SKM-1 (cell line): ENCODE measurements around the gene ST8SIA5.

Source experiments
- DNase-seq: peaks from one replicate; lab custom pipeline; 2025; ENCODE audit not compliant: unreplicated experiment; lab: John Stamatoyannopoulos, UW

Gene ST8SIA5

DNA sequence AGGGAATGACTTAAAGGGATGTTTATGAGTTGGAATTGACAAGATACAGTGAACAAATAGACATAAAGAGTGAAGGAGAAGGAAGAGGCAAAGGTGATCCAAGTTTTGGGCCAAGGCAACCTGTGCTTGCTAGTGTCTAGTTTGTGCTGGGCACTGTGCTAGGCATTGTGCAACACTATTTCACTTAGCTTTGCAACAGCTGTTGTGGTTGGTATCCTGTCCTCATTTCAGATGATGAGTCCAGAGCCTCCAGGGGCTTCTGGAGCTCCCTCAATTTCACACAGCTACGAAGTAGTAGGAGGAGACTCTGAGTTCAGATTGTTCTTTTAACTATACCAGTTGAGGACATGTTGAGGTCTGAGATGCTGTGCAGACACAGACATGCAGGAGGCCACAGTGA lies 81.7 kb downstream of the ST8SIA5 start:
- peak; percentile 9 for DNase-seq

DNA sequence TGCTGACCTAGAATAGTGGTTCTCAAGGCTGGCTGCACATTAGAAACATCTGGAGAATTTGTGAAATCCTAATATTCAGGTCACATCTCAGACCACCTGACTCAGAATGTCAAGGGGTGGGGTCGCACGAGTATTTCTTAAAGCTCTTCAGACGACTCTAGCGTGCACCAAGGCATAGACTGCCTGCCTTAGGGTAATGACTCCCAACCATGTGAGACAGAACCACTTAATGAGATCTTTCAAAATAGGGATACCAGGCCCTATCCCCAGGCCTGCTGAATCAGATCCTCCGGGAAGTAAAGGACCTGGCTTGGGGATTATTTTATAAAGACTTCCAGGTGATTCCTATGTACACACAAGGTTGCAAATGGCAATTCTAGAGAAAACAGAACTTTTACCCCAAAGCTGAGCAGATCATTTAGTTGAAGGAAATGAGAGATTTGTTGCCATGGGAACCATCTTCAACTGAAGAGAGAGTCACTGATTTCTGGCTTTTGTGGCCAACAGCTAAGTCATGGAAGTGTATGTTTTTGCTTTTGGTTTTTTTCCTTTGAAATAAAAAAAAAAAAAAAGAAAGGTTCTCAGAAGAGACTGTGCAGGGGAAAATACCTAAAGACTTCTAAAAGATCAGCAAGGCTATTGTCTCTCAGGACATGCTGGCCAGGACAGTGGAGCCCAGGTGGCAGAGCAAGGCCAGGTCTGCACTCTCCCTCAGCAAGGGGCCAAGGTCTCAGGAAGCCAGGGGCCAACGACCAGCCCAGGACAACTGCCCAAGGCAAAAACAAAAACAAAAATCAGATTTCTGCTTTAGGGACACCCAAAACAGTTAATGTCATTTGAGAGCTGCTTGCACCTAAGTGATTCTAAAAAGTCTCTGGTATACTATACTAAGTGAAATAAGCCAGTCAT lies 84.5 kb downstream of the ST8SIA5 start:
- no peak for DNase-seq

DNA sequence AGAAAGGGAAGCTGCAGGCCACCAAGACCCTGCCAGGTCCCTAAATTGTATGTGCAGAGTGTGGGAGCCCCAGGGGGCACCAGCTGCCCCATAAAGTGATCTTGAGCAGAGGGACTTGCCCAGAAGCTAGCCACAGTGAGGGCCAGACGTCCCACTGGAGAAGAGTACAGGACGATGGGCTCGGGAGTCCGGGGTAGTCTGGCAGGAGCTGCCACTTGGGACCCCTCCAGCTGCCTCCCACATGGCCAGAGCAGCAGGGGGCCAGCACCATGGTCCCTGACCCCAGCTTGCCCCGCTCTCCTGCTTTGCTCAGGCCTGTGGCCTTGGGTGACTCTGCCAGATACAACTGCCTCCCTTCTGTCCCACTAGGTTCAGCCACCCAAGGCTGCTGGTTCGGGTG lies 88.2 kb downstream of the ST8SIA5 start:
- DNase-seq: no peak

DNA sequence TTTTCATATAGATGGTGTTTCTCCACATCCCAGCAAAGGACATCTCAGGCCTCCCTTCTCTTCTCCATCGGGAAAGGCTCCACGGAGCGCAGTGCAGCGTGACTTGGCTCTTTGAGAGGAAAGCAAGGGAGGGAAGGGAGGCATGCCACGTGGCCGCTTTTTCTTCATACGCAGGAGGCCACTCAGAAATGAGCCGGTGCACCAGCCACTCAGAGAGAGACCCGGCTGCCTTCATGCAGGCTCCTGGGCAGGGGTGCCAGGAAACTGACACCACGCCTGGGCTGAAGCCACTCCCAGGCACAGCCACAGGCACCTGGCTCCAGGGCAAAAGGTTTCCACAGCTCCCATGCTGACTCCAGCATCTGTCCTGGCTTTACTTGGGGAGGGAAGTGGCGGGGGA lies 88.7 kb downstream of the ST8SIA5 start:
- DNase-seq: no peak

DNA sequence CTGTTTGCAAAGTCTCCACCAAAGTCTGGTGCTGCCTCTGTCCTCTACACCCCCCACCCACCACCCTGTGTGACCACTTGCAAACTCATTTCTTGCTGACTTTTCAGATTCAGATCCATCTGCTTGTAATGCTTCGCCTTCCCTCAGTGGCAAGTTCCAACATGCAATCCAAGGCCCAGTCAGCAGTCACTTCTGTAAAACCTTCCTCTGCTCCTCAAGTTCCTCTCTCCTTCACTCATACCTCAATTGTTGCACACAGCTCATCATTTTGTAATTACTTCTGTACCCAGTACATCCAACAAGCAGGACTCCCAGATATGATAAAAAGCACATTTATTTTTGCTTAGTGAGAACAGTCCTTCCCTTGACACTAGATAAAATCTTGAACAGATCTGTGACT lies 93.3 kb downstream of the ST8SIA5 start:
- DNase-seq: peak; percentile 25

DNA sequence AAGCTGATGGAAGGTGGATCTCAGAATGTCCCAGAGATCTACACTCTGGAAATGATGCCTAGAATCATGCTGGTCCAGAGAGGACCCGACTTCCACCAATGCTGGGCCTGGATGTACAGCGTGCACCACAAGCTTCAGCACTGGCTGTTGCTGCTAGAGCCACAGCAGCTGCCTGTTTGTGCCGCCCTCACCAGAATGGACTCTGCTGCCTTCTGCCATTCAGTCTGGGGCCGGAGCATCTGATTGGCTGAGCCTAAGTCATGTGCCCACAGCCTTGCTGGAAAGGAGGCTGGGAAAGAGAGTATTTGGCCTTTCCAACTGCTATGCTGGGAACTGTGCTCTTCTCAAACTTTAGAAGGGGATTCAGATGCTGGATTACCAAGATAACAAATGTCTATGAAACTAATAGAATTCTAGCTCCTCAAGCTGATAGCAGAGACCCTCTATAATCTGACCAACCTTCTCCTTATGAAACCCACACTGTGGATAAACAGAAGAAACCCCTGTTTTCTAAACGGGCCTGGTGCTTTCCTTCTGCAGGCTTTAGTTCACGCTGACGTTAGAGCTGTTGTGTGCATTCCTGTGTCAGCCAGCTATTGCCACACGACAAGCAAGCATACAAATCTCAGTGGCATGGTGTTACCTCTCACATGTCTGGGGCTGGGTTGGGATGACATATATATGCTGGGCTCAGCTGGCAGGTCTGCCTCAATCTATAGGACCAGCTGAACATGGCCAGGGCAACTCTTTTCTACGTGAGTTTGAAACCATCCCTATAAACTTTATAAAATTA lies 95.7 kb downstream of the ST8SIA5 start:
- no peak for DNase-seq

DNA sequence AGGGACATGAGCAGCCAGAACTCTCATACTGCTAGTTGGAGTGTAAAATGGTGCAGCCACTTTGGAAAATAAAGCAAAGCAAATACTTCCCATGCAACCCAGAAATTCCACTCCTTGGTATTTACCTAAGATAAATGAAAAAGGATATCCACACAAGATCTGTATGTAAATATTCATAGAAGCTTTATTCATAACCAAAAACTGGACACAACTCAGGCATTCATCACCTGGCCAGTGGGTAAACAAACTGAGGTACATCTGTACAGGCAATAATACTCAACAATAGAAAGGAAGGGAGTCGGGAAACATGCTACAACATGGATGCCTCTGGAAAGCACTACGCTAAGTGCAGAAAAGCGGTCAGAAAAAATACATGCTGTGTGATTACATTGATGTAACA lies 97.4 kb downstream of the ST8SIA5 start:
- DNase-seq: no peak

DNA sequence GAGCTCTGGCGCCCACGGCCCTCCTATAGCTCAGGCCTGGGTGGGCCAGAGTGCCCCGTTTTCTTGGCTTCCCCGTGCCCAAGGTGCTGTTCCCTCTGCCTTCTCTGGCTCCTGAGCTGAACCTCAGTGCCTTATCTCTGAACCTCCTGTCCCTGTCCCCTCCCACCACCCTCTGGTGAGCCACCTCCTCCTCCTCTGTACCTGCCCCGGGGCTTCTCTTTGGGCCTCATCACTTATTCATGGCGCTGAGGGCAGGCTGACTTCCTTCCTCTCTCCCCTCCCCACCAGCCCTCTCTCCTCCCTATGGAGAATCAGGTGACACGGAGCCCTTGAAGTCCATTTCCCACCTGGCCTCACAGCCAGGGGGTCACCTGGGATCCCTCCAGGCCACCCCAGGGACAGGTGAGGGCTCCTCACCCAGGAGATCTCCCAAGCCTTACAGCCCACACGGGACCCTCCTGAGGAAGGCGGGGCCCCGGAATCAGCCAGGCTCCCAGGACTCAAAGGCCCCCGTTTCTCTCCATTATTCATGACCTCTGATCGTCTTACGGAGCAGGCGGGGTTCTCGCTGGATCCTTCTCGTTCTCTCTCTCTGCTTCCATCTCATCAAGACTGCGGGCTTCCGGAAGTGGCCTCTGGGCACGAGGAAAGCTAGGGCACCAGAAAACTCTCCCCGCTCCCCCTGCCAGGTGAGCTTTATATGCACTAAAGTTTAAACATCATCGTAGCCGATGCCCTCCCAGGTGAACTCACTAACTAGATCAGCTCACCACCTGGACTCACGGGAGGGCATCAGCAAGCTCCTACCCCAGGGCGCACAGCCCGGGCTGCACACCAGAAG lies 99.5 kb downstream of the ST8SIA5 start, which contains the start of gene LOXHD1:
Gene LOXHD1, minus strand, starts transcription at position 106 of the 841 bp plus-strand sequence. CDS start 187 bp downstream, outside the sequence.
- no peak for DNase-seq

DNA sequence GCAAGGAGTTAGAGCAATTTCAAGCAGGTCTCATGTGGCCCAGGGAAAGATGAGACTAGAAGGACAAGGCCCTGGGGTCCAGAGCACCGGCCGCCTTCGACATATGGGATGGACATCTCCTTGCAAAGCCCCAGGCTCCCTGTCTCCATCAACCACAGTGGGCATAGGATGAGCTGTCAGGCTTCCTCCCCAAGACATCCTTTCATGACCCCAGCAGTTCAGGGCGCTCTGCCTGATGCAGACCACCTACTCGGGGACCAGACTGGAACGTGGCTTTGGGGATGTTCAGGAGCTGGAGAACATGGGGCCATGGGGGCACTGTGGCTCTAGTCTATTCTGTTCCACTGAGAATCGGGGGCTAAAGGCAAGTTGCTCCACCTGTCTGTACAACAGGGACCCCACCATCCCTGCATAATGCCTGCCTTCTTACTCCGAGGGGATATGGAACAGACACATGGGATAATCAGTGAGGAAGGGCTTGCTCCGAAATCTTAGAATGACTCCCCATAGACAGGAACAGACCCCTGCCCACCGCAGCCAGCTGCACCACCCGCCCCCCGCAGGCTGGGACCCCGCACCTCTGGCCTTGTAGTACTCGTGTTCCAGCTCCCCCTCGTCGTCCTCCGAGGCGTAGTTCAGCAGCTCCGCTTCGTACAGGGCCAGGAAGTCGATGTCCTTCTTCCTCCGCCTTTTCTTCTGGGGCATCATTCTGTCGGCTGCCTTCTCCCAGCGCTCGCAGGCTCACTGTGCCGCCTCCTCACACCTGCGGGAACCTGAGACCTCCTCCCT lies 100.3 kb downstream of the ST8SIA5 start:
- no peak for DNase-seq

DNA sequence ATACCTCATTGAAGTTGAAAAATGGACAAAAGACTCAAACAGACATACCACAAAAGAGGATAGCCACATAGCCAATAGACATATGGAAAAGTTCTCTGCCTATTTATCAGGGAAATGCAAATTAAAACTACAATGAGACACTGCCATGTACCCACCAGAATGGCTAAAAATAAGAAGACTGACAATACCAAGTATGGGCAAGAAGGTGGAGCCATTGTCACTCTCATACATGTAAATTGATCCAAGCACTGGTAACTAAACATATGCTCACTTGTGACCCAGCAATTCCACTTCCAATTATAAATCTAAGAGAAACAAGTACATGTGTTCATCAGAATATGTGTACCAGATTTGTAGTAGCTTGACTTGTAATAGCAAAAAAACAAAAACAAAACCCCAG lies 104.5 kb downstream of the ST8SIA5 start:
- no peak for DNase-seq

DNA sequence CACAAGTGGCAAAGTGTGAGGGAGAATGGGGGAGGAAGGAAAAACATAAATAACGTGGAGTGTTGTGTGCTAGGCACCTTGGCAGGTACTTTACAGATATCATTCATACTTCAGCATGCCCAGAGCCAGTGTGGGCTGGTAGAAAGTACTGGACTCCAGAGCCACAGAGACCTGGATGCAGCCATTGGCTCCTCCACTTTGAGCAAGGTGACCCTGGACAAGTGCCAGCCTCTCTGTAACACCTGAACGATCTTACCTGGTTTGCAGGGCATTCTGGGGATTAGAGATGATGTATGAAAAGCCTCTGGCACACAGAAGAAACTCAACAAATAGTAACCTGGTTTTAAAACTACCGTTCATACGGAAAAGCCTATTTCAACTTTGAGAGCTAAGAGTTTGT lies 106.2 kb downstream of the ST8SIA5 start:
- no peak for DNase-seq

DNA sequence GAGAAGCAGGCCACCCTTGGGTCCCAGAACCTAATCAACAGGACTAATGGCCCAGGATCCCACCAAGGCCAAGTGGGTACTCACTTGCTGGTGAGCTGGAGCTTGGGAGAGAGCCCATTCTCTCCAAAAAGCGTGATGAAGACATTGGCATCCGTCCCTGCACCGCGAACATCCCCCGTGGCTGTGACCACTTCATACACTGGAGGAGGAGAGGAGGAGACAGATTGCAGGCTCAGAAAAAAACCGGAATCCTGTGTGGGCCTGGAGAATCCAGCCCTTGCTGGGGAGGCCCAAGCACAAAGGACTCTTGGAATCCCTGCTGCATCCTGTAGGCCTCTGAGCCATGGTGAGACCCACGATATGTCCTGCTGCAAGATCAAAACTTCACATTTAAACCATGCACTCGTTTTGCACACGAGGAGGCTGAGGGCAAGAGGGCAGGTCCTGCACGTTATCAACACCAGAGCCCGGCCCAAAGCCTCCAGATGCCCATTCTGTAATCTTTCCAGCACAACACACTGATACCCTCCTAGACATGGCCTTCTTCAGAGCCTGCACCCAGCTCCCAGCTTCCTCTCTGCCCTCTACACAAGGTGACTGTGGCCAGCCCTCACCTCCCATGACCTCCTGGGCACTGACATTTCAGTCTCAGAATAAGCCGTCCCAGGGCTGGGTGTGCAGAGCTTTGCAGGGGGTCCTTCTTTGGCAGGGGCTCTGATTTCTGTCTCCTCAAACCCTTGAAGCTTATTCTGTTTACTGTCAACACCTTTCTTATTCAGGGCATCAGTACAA lies 107.6 kb downstream of the ST8SIA5 start:
- no peak for DNase-seq

DNA sequence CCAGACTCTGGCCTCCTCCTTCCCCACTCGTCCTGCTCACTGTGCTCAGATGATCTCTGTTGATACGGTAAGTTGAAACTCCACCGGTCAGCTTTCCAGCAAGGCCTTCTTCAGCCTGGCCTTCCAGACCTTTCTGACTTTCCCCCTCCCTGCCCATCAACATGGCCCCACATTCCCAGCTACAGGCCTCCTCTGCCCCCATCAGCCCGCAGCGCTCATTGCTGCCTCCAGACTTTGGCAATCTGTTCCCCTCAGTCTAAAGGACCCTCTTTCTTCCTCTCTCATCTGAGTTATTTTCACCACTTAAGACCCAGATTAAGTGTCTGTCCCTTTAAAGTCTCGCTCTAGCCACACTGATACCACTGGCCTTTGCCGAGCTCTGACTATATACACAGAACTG lies 110.4 kb downstream of the ST8SIA5 start:
- no peak for DNase-seq

DNA sequence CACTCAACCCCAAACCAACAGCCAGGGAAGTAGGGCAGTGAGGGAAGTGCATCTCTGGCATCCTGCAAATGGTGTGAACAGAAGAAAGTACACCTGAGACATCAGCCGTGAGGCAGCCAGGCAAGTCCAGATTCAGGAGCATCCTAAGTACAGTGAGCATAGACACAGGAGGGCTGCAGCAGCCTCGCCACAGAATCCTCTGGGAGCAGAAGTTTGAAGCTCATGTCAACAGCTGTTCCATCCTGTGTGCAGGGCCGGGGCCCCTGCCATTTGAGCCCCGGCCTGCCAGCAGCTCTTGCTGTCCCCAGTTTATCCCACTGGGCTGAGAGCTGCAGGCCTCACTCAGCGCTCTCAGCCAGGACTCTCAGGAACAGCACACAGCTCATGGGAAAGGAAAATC lies 114.3 kb downstream of the ST8SIA5 start:
- no peak for DNase-seq

DNA sequence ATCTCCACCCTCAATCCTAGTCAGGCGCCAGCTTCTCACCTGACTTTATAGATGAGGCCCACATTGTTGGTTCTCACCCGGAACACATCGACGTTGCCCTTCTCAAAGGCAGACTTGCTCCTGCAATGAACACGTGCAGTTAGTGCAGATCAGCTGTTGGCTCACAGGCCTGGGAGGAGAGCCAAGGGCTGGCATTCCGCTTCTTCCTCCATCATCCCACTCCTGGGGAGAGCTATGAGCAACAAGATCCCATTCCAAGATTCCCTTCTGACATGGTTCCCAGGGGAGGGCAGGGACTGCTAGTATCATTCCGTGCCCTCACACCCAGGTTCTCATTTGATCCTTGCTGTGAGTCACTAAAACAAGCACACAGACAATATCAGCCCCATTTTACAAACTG lies 114.9 kb downstream of the ST8SIA5 start:
- no peak for DNase-seq

DNA sequence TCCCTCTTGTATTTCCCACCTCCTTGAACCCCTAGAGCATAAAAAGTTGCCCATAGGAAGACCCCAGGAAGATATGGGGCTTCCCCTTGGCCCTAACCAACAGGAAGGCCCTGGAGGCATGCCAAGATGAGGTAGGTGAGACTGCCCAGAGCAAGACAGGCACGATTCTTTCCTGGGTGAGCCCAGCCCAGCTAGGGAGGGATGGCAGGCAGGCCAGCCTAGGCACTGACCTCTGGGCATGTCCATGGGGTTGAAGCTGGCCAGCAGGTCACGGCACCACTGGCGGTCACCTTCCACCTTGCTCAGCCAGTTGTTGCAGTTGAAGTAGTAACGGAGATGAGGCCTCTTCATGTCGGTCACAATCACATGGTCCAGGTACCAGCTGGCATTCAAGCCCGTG lies 117.5 kb downstream of the ST8SIA5 start:
- DNase-seq: no peak

DNA sequence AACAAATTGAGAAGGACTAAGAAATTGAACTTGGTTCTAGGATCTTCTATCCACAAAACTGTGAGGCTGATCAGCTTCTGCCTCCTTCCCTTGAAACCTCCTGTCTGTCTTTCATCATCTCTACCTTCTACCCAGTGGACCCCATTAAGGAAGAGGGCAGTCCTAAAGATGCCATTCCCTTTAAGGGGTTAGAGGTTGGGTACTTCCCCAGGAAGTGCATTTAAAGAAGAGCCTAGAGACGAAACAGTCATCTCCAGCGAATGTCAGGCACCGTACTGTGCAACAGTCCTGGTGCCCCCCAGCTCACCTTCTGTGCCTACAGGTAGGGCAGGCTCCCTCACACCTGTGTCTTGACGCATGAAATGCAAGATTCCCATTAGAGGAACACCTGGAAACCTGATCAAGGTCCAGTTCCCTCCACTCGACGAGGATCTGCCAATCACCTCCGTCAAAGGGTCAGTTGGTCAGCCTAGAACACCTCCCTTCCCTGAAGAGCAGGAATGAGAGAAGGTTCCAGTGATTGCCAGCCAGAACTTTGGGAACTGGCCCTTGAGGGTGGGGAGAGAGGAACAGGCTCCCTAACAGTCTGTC lies 120.7 kb downstream of the ST8SIA5 start:
- DNase-seq: no peak

DNA sequence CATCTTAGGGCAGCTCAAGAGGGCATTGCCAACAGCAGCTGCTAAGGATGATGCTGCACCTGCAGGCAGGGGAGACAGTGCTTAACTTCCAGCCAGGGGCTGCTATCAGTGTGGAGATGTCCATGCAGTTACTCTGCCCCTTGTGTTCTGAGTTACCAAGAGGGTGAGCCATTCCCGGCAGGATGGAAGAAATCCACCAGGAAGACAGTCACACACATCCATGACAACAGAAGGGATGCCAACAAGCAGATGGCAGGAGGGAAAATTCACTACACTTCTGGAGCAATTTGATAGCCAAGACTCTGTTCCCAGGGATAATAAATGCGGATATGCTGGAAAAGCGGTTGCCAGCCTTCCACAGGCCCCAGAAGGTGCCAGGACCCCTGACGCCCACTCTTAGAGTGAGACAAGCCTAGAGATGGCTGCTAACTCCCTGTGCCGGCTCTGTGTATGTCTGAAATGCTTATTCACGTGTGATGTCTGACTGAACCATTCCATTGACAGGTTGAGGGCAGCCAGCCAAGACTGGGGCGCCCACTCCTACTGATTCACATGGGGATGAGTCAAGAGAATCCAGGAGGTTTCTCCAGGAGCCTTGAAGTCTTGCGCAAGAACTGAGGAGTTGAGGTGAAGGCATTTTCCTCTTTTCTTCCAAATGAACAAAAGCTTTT lies 124.3 kb downstream of the ST8SIA5 start:
- DNase-seq: no peak

DNA sequence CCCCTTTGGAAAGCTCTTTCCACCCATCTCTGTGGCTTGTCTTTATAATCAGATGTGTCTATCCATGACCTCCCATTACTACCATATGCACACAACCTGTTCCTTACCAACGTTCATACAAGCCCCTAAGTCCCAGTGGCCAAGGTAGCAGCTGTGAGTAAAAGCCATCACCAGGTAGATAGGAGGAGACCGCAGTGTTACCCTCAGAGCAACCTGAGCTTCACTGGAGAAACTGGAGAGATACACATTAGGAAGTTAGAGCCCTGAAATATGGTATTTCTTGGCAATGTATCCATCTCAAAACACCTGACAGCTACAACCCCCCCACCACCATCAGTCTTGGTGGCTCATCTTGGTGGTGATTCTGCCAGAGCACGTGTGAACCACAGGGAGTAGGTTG lies 125.9 kb downstream of the ST8SIA5 start:
- DNase-seq: no peak
